HG02610 (cell line): ENCODE results near the gene ERBB4.
A peak's percentile ranks its signal among the peaks of the same experiment; 100 is the strongest.
"Not testable (repeated sequence)": the region's sequence is repeated elsewhere in the genome, so short reads cannot be mapped to it uniquely, and the experiment has no call there.

Experiments used
- ATAC-seq: cut with Tn5 transposase; IDR thresholded peaks from one replicate; pipeline ENCODE4 v1.9.1; 2021; ENCODE audit warnings: mild to moderate bottlenecking, moderate library complexity; ENCODE audit not compliant: unreplicated experiment

The ERBB4 gene

GRCh38 chr2:211755187-211755586 is 783.4 kb downstream of the ERBB4 start:
- no peak for ATAC-seq

GRCh38 chr2:211751848-211752247 is 786.8 kb downstream of the ERBB4 start:
- ATAC-seq: no peak

GRCh38 chr2:211748339-211748738 is 790.3 kb downstream of the ERBB4 start:
- ATAC-seq: no peak

- ATAC-seq: peak; percentile 94
Observed at GRCh38 chr2:211745295-211746097, 793.1 kb downstream of the ERBB4 start.

- ATAC-seq: no peak
Observed at GRCh38 chr2:211744379-211744778, 794.2 kb downstream of the ERBB4 start.

GRCh38 chr2:211741966-211742365 is 796.6 kb downstream of the ERBB4 start:
- ATAC-seq: no peak

GRCh38 chr2:211737282-211737681 is 801.3 kb downstream of the ERBB4 start:
- ATAC-seq: no peak

- no peak for ATAC-seq
Observed at GRCh38 chr2:211730215-211730614, 808.4 kb downstream of the ERBB4 start.

- no peak for ATAC-seq
Observed at GRCh38 chr2:211729433-211729832, 809.2 kb downstream of the ERBB4 start.

- ATAC-seq: no peak
Observed at GRCh38 chr2:211724933-211725332, 813.7 kb downstream of the ERBB4 start.

GRCh38 chr2:211723398-211723797 is 815.2 kb downstream of the ERBB4 start:
- no peak for ATAC-seq

GRCh38 chr2:211722928-211723327 is 815.7 kb downstream of the ERBB4 start:
- no peak for ATAC-seq

GRCh38 chr2:211721874-211722273 is 816.7 kb downstream of the ERBB4 start:
- not testable (repeated sequence) for ATAC-seq

- ATAC-seq: no peak
Observed at GRCh38 chr2:211709389-211709788, 829.2 kb downstream of the ERBB4 start.

GRCh38 chr2:211692689-211693088 is 845.9 kb downstream of the ERBB4 start:
- no peak for ATAC-seq

- no peak for ATAC-seq
Observed at GRCh38 chr2:211690736-211691135, 847.9 kb downstream of the ERBB4 start.

- ATAC-seq: no peak
Observed at GRCh38 chr2:211688196-211688595, 850.4 kb downstream of the ERBB4 start.

- ATAC-seq: no peak
Observed at GRCh38 chr2:211674715-211675114, 863.9 kb downstream of the ERBB4 start.

GRCh38 chr2:211673133-211673905 is 865.3 kb downstream of the ERBB4 start:
- no peak for ATAC-seq

- no peak for ATAC-seq
Observed at GRCh38 chr2:211671977-211672376, 866.6 kb downstream of the ERBB4 start.

- ATAC-seq: no peak
Observed at GRCh38 chr2:211665299-211665698, 873.3 kb downstream of the ERBB4 start.

- ATAC-seq: no peak
Observed at GRCh38 chr2:211664321-211664720, 874.3 kb downstream of the ERBB4 start.
